Sigmoid colon (tissue), 4 donors: ENCODE data around the gene MYO15B.

ENCODE experiments used
- POLR2AphosphoS5 ChIP-seq, 4 donors: sonication (generic); formaldehyde crosslinking; IDR thresholded peaks; one replicate each; pipeline ENCODE4 v1.6.1; 2017; ENCODE audit warnings: antibody characterized with exemption in 4 of 4
- TF ChIP-seq, protein P1 (sequence below), 4 experiments: fragments of 450-650 bp in 3 of 4; fragments of 200-600 bp in 1 of 4; IDR thresholded peaks; one replicate each; pipeline ENCODE4 v1.5.1; 2016 to 2019; ENCODE audit warnings: antibody characterized with exemption in 4 of 4, mild to moderate bottlenecking in 3 of 4, moderate library complexity in 2 of 4

- TF ChIP-seq, protein P1, sequence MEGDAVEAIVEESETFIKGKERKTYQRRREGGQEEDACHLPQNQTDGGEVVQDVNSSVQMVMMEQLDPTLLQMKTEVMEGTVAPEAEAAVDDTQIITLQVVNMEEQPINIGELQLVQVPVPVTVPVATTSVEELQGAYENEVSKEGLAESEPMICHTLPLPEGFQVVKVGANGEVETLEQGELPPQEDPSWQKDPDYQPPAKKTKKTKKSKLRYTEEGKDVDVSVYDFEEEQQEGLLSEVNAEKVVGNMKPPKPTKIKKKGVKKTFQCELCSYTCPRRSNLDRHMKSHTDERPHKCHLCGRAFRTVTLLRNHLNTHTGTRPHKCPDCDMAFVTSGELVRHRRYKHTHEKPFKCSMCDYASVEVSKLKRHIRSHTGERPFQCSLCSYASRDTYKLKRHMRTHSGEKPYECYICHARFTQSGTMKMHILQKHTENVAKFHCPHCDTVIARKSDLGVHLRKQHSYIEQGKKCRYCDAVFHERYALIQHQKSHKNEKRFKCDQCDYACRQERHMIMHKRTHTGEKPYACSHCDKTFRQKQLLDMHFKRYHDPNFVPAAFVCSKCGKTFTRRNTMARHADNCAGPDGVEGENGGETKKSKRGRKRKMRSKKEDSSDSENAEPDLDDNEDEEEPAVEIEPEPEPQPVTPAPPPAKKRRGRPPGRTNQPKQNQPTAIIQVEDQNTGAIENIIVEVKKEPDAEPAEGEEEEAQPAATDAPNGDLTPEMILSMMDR (IDR thresholded peaks at IDR 0.05): no peak
- TF ChIP-seq POLR2AphosphoS5 (IDR thresholded peaks at IDR 0.05): no peak
Measured at GRCh38 chr17:75561927-75562603, 25.5 kb upstream of the MYO15B start.
